HFFc6 (cell line): ENCODE results near the gene SYNGR3. TPM values are rescaled to one million over a fixed set of nuclear protein-coding genes. Genes with fewer than 3 reads are reported as not detected.

Source experiments
- DNase-seq: peaks from one replicate; pipeline ENCODE4 v3.0.0-alpha.2; 2018
- H3K27ac Mint-ChIP-seq: 2 replicates; pipeline ENCODE4 v1.8.0; 2020; ENCODE audit warnings: mild to moderate bottlenecking, mixed read lengths
- H3K27me3 Mint-ChIP-seq: 2 replicates; pipeline ENCODE4 v1.8.0; 2021; ENCODE audit warnings: mild to moderate bottlenecking, moderate library complexity, mixed read lengths; ENCODE audit not compliant: insufficient read depth
- H3K36me3 Mint-ChIP-seq: 2 replicates; pipeline ENCODE4 v1.8.0; 2021; ENCODE audit warnings: low read depth, mixed read lengths
- H3K4me1 Mint-ChIP-seq: 2 replicates; pipeline ENCODE4 v1.8.0; 2020; ENCODE audit warnings: low read depth, mixed read lengths
- H3K4me3 Mint-ChIP-seq: 2 replicates; pipeline ENCODE4 v1.8.0; 2020; ENCODE audit warnings: mild to moderate bottlenecking, moderate library complexity, mixed read lengths
- H3K9me3 Mint-ChIP-seq: 2 replicates; pipeline ENCODE4 v1.8.0; 2020; ENCODE audit warnings: mild to moderate bottlenecking, mixed read lengths
- total RNA-seq, 6 experiments: library from RNA; stranded (reverse); fragmentation: NEBNext Ultra II Directional; extraction: Animal tissue kit (Norgen Biotek cat#: 25700); gene quantifications; 2 replicates in 1 of 6; 3 replicates in 5 of 6; pipeline ENCODE4 v1.2.3, GENCODE V29; 2021
- TF ChIP-seq, protein P1 (sequence below): fragments of 200-600 bp; sonication (generic); IDR thresholded peaks from 2 replicates; pipeline ENCODE4 v1.5.0; 2021; ENCODE audit warnings: antibody characterized with exemption, mild to moderate bottlenecking

SYNGR3 gene
- total RNA-seq, 6 experiments from 2014 or later, result 0.96 to 1.4 (median 1.2) TPM

DNA sequence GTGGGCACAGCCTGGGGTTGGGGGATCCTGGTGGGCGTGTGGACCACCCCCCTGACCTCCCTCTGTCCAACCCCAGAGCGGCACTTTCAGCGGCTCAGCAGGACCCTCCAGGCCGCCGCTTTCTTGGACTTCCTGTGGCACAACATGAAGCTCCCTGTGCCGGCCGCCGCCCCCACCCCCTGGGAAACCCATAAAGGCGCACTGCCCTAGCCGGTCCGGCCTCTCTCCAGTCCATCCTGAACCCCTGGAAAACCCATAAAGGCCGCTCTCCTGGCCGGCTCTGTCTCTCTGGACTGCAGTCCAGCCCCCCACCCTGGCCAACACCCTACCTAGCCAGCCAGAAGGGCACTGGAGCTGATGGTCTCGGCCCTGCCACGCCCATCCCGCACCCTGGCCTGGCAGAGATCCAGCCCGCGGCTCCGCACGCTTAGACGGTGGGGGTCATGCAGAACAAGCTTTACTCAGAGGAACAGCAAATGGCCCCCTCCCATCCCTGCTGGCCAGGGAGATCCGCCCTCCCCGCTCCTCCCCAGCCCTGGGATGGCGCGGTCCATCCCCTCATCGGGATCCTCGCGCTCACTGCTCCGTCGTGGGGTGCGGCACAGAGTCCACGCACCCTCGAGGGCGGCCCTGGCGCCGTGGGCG is 11.2 kb upstream of the SYNGR3 start:
- H3K36me3 Mint-ChIP-seq, result no peaks in the 10 kb centered on the region
- H3K27me3 Mint-ChIP-seq, result peaks cover 8% of the 10 kb centered on the region
- H3K27ac Mint-ChIP-seq, result no peak overlapping the region
- DNase-seq, result no peak
- no peaks in the 10 kb centered on the region for H3K9me3 Mint-ChIP-seq
- peaks cover 6% of the 10 kb centered on the region; the same call in 1 of the 2 replicates for H3K4me1 Mint-ChIP-seq
- H3K4me3 Mint-ChIP-seq, result no peak overlapping the region
- TF ChIP-seq, protein P1, sequence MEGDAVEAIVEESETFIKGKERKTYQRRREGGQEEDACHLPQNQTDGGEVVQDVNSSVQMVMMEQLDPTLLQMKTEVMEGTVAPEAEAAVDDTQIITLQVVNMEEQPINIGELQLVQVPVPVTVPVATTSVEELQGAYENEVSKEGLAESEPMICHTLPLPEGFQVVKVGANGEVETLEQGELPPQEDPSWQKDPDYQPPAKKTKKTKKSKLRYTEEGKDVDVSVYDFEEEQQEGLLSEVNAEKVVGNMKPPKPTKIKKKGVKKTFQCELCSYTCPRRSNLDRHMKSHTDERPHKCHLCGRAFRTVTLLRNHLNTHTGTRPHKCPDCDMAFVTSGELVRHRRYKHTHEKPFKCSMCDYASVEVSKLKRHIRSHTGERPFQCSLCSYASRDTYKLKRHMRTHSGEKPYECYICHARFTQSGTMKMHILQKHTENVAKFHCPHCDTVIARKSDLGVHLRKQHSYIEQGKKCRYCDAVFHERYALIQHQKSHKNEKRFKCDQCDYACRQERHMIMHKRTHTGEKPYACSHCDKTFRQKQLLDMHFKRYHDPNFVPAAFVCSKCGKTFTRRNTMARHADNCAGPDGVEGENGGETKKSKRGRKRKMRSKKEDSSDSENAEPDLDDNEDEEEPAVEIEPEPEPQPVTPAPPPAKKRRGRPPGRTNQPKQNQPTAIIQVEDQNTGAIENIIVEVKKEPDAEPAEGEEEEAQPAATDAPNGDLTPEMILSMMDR, result no peak

DNA sequence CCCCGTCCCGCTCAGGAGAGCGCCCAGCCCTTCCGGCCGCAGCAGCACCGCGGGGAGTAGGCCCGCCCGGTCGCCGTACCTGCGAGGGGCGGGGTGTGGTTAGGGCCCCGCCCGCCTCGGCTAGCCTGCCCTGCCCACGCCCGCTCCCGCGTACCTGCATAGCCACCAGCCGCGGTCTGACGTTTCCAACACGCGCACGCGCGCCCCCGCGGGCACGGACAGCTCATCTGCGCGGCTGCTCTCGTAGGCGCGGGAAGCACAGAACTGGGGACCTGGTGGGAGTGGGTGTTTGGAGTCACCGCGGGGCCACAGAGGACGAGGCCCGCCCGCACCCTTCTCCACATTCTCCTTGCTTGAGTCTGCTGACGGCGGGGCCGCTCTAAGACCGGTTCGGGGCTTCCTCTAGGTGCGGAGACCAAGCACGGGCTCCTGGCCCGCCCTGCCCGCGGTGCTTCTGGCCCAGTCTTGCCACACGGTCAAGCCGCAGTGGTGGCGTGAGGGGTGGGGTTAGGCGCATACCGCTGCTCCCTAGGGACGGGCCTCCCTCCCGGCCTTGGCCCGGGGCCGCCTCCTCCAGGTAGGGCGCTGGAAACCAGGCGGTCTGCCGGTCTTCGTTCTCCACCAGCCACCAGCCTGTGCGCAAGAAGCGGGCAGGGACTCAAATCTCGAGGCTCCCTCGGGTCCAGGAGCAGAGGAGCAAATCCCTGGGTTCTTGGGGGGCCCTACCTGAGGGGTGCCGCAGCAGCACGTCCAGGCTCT is 10.3 kb upstream of the SYNGR3 start:
- Mint-ChIP-seq H3K27me3 (peaks cover 9% of the 10 kb centered on the region), H3K9me3 (no peaks in the 10 kb centered on the region), H3K4me3 (no peak overlapping the region), H3K27ac (no peak overlapping the region), H3K36me3 (no peaks in the 10 kb centered on the region), H3K4me1 (peaks cover 6% of the 10 kb centered on the region; the same call in 1 of the 2 replicates)
- DNase-seq, result no peak
- TF ChIP-seq, protein P1, result no peak

DNA sequence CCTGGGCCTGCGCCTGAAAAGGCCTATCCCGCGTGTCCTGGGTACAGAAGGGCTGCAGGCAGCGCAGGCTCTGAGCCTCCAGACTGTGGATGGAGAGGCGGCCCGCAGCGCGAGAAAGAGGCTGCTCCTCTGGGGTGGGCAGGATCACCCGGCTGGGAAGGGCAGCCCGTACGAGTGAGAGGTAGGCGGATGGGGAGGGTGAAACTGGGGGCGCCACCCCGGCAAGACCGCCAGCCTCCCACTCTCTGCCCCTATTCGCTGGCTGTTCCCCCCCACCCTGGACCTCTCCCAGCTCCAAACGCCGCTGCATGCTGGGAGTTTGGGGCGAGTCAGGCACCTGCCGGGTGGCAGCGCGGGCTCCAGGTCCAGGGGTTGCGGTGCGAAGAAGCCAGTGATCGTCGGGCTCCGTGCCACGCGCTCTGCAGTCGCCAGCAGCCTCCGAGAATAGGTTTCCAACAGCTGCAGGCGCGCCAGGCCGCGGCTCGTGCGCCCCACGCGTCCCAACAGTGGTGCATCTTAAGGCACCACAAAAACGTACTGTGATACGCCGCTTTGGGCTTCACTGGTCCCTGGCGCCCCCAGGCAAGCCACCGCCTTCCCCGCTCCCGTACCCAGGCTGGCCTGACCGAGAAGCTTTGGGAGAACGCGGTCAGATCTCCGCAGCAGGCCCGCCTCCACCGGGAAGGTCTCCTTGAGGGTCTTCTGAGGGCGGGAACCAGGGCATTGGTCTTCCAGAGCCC is 9.6 kb upstream of the SYNGR3 start:
- no peak overlapping the region for H3K4me3 Mint-ChIP-seq
- H3K4me1 Mint-ChIP-seq, result peaks cover 13% of the 10 kb centered on the region
- TF ChIP-seq, protein P1, result no peak
- no peak overlapping the region for H3K27ac Mint-ChIP-seq
- H3K9me3 Mint-ChIP-seq, result no peaks in the 10 kb centered on the region
- DNase-seq, result no peak
- peaks cover 12% of the 10 kb centered on the region for H3K27me3 Mint-ChIP-seq
- H3K36me3 Mint-ChIP-seq, result no peaks in the 10 kb centered on the region

DNA sequence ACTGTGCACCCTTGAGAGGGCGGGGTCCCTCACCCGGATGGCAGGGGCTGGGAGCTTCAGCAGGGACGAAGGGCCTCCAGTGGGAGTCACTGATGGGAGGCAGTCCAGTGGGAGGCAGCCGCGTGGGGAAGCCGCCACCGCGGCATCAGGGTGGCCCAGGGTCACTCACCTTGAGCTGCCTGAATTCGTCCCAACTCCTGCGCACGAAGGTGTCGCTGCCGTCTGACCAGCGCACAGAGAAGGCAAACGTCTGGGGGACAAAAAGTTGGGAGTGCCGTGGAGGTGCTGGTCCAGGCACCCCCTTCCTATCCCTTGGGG is 9.0 kb upstream of the SYNGR3 start:
- TF ChIP-seq, protein P1, result no peak
- H3K4me3 Mint-ChIP-seq, result no peak overlapping the region
- H3K27ac Mint-ChIP-seq, result no peak overlapping the region
- H3K9me3 Mint-ChIP-seq, result no peaks in the 10 kb centered on the region
- no peaks in the 10 kb centered on the region for H3K36me3 Mint-ChIP-seq
- DNase-seq, result no peak
- H3K4me1 Mint-ChIP-seq, result peaks cover 16% of the 10 kb centered on the region
- H3K27me3 Mint-ChIP-seq, result peaks cover 12% of the 10 kb centered on the region

DNA sequence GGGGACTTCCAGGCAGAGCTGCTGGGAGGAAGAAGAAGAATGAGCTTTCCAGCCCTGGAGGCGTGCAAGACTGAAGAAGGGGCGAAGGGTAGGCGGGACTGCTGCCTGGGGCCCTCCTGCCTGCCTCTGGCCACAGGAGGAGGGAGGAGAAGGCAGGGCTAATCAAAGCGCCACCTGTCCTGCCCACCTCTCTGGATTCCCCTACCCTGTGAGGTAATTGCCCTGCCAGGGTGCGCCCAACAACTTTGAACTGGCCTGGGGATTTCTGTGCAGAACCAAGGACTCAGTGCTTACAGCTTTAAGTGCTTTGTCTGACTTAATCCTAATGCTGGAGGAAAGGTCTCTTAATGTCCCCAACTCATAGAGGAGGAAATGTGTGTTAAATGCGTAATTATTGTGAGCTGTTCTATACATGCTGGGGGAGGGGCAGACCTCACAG is 8.4 kb upstream of the SYNGR3 start, which contains the start of gene NOXO1:
TSS of gene NOXO1 (minus strand) at position 72 of the 439 bp plus-strand sequence. CDS start 290 bp downstream, outside the sequence.
- H3K9me3 Mint-ChIP-seq, result no peaks in the 10 kb centered on the region
- H3K36me3 Mint-ChIP-seq, result 0 out of 2 replicates have a peak, but pooled peaks cover 1% of the 10 kb centered on the region
- H3K4me1 Mint-ChIP-seq, result peaks cover 16% of the 10 kb centered on the region
- TF ChIP-seq, protein P1, result no peak
- no peak within 1 kb of the TSS for H3K27ac Mint-ChIP-seq
- H3K4me3 Mint-ChIP-seq, result no peak within 1 kb of the TSS
- peaks cover 12% of the 10 kb centered on the region for H3K27me3 Mint-ChIP-seq
- DNase-seq, result no peak
